Parathyroid adenoma (tissue), 2 donors: ENCODE results near the gene CFAP20.
"Not testable (repeated sequence)": the region's sequence is repeated elsewhere in the genome, so short reads cannot be mapped to it uniquely, and the experiment has no call there.

ENCODE experiments used
- H2AFZ ChIP-seq: fragments of 300-600 bp; sonication (generic); one replicate; pipeline ENCODE4 v1.7.0; 2017; ENCODE audit warnings: antibody characterized with exemption, mild to moderate bottlenecking
- H3K27ac ChIP-seq: fragments of 300-600 bp; sonication (generic); one replicate; pipeline ENCODE4 v1.7.0; 2017
- H3K27me3 ChIP-seq: fragments of 300-600 bp; sonication (generic); one replicate; pipeline ENCODE4 v1.7.0; 2017; ENCODE audit warnings: low read length; ENCODE audit not compliant: control insufficient read depth, insufficient read depth
- H3K36me3 ChIP-seq: fragments of 300-600 bp; sonication (generic); one replicate; pipeline ENCODE4 v1.7.0; 2017; ENCODE audit warnings: low read length; ENCODE audit not compliant: control insufficient read depth, insufficient read depth
- H3K4me1 ChIP-seq: fragments of 300-600 bp; sonication (generic); one replicate; pipeline ENCODE4 v1.7.0; 2017; ENCODE audit warnings: control low read depth
- H3K4me2 ChIP-seq: fragments of 300-600 bp; sonication (generic); one replicate; pipeline ENCODE4 v1.7.0; 2017; ENCODE audit warnings: low read length
- H3K4me3 ChIP-seq: fragments of 300-600 bp; sonication (generic); one replicate; pipeline ENCODE4 v1.7.0; 2017; ENCODE audit warnings: low read depth, low read length
- H3K79me2 ChIP-seq: fragments of 300-600 bp; sonication (generic); one replicate; pipeline ENCODE4 v1.7.0; 2017; ENCODE audit warnings: control low read depth
- H3K9ac ChIP-seq: fragments of 300-600 bp; sonication (generic); one replicate; pipeline ENCODE4 v1.7.0; 2017; ENCODE audit warnings: mild to moderate bottlenecking
- H3K9me3 ChIP-seq: fragments of 300-600 bp; sonication (generic); one replicate; pipeline ENCODE4 v1.7.0; 2017; ENCODE audit warnings: low read length; ENCODE audit not compliant: control insufficient read depth
- CTCF ChIP-seq: fragments of 300-600 bp; sonication (generic); IDR thresholded peaks from one replicate; pipeline ENCODE4 v1.7.0; 2017; ENCODE audit warnings: antibody characterized with exemption, mild to moderate bottlenecking
- donor health status: primary hyperparathyroidism.

The CFAP20 gene

GRCh38 chr16:58096249-58096648, 32.9 kb downstream of the CFAP20 start:
- H3K27me3 ChIP-seq, result no peaks in the 10 kb centered on the region
- no peaks in the 10 kb centered on the region for H3K4me1 ChIP-seq
- H3K27ac ChIP-seq, result no peak overlapping the region
- H3K36me3 ChIP-seq, result no peaks in the 10 kb centered on the region
- H3K79me2 ChIP-seq, result no peaks in the 10 kb centered on the region
- H3K9ac ChIP-seq, result no peak overlapping the region
- TF ChIP-seq CTCF, result no peak
- no peak overlapping the region for H3K4me3 ChIP-seq
- H2AFZ ChIP-seq, result no peak overlapping the region
- H3K4me2 ChIP-seq, result no peak overlapping the region
- H3K9me3 ChIP-seq, result no peaks in the 10 kb centered on the region

DNA sequence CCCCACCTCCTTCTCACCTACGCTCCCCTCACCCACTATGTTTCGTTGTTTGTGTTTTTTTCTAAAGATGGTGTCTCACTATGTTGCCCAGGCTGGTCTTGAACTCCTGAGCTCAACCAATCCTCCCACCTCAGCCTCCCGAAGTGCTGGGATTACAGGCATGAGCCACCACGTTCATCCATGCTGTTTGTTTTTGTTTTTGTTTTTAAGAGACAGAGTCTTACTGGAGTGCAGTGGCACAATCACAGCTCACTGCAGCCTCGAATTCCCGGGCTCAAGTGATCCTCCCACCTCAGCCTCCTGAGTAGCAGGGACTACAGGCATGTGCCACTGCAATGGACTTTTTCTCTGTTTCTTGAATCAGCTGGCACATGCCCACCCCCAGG, 33.6 kb downstream of the CFAP20 start:
- H3K4me1 ChIP-seq, H3K4me3 ChIP-seq, H2AFZ ChIP-seq, H3K9me3 ChIP-seq, H3K27me3 ChIP-seq, H3K27ac ChIP-seq, H3K4me2 ChIP-seq, H3K9ac ChIP-seq, H3K79me2 ChIP-seq, H3K36me3 ChIP-seq: not testable (repeated sequence)

DNA sequence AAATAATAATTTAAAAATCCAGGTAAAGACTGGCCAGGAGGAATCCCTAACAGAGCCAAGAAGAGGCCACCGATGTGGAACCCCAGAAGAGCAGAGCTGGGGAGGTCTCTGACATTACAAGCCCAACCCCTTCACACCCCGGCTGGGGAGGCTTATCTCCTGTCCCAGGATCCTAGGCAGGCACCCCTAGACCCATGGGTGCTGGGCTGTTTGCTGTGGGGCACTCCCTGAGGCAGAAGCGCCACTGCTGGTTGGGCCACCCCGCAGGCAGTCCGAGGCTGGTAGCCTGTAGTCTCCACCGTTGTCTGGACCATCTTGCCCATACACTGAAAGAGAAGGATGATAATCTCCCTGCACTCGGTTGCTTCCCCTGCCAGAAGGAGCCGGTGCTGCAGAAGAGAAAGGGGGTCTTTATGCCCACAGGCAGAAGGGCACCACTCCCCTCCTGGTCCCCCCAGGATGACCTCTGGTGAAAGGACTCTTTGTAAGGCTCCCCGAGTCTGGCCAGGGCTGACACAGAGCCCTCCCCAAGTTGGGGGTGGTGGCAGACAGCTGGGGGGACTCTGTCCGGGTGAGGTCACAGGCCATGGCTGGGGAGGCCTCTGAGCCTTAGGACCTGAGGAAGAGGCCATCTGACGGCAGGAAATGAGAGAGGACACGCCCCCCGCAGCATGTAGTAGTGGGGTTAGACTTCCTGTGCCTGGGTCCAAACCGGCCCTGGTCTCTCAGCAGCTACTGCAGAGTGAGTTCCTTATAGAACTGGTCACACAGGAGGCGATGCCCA, 34.2 kb downstream of the CFAP20 start:
- no peak overlapping the region for H3K4me2 ChIP-seq
- H3K27me3 ChIP-seq, result no peaks in the 10 kb centered on the region
- H3K36me3 ChIP-seq, result no peaks in the 10 kb centered on the region
- no peak overlapping the region for H3K9ac ChIP-seq
- H3K79me2 ChIP-seq, result no peaks in the 10 kb centered on the region
- no peaks in the 10 kb centered on the region for H3K9me3 ChIP-seq
- H3K4me3 ChIP-seq, result no peak overlapping the region
- no peak overlapping the region for H2AFZ ChIP-seq
- H3K27ac ChIP-seq, result no peak overlapping the region
- TF ChIP-seq CTCF, result no peak
- H3K4me1 ChIP-seq, result no peaks in the 10 kb centered on the region

GRCh38 chr16:58094026-58094425, 35.2 kb downstream of the CFAP20 start:
- Histone ChIP-seq H3K4me2 (no peak overlapping the region), H3K4me3 (no peak overlapping the region), H3K4me1 (no peaks in the 10 kb centered on the region), H3K9me3 (no peaks in the 10 kb centered on the region), H3K27me3 (no peaks in the 10 kb centered on the region), H3K36me3 (no peaks in the 10 kb centered on the region), H3K27ac (no peak overlapping the region), H3K79me2 (no peaks in the 10 kb centered on the region), H3K9ac (no peak overlapping the region), H2AFZ (no peak overlapping the region)
- TF ChIP-seq CTCF, result no peak

GRCh38 chr16:58090396-58090795, 38.8 kb downstream of the CFAP20 start:
- H3K79me2 ChIP-seq, H3K9me3 ChIP-seq, H3K4me3 ChIP-seq, H3K27ac ChIP-seq, H3K9ac ChIP-seq, H3K27me3 ChIP-seq, H3K36me3 ChIP-seq, H2AFZ ChIP-seq, H3K4me2 ChIP-seq, H3K4me1 ChIP-seq: not testable (repeated sequence)

GRCh38 chr16:58088091-58088490, 41.1 kb downstream of the CFAP20 start:
- H3K4me3 ChIP-seq, result no peak overlapping the region
- no peak for TF ChIP-seq CTCF
- H3K27ac ChIP-seq, result no peak overlapping the region
- H2AFZ ChIP-seq, result no peak overlapping the region
- H3K9ac ChIP-seq, result no peak overlapping the region
- H3K36me3 ChIP-seq, result no peaks in the 10 kb centered on the region
- no peaks in the 10 kb centered on the region for H3K9me3 ChIP-seq
- H3K79me2 ChIP-seq, result no peaks in the 10 kb centered on the region
- no peaks in the 10 kb centered on the region for H3K27me3 ChIP-seq
- no peaks in the 10 kb centered on the region for H3K4me1 ChIP-seq
- H3K4me2 ChIP-seq, result no peak overlapping the region
